AG09319 (cell line): ENCODE results near the gene S100PBP.

Experiments
- DNase-seq: peaks from one replicate; pipeline ENCODE4 v3.0.0-alpha.2; 2010; ENCODE audit warnings: low read depth; ENCODE audit errors: extremely low read depth
- CTCF ChIP-seq: IDR thresholded peaks from 2 replicates; pipeline ENCODE4 v1.5.1; 2011; ENCODE audit warnings: low read depth, mild to moderate bottlenecking, inconsistent platforms, low read length, moderate library complexity

S100PBP gene

GRCh38 chr1:32899586-32900296 is 82.3 kb downstream of the S100PBP start:
- no peak for DNase-seq
- TF ChIP-seq CTCF, result no peak

GRCh38 chr1:32900371-32900955 is 83.0 kb downstream of the S100PBP start:
- no peak for TF ChIP-seq CTCF
- DNase-seq, result no peak

- TF ChIP-seq CTCF, result no peak
- DNase-seq, result no peak
These were observed 83.7 kb downstream of the S100PBP start, which contains the start of gene TMEM54 for GRCh38 chr1:32900956-32901822. Gene TMEM54, minus strand, starts transcription at chr1:32901389. Its CDS starts 151 bp downstream, at chr1:32901238.

- DNase-seq, result no peak
- TF ChIP-seq CTCF, result no peak
These were observed 84.5 kb downstream of the S100PBP start for GRCh38 chr1:32901823-32902534.

GRCh38 chr1:32902535-32902920 is 85.1 kb downstream of the S100PBP start:
- DNase-seq, result no peak
- no peak for TF ChIP-seq CTCF

- no peak for DNase-seq
- no peak for TF ChIP-seq CTCF
These were observed 86.7 kb downstream of the S100PBP start for GRCh38 chr1:32903991-32904785.
